ENCODE measurements around the gene NF1.

NF1 gene

DNA sequence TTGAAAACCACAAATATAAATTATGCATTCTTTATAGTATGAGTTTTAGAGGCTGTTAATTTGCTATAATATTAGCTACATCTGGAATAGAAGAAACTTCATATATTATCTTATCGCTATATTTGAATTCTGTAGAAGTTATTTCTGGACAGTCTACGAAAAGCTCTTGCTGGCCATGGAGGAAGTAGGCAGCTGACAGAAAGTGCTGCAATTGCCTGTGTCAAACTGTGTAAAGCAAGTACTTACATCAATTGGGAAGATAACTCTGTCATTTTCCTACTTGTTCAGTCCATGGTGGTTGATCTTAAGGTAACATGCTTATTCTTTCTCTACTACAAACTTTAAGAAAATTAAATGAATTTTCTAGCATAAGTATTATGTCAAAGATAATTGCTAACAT, 105.5 kb downstream of the NF1 start:
- Histone ChIP-seq H3K9me3 (ENCODE audit: control insufficient read depth, insufficient read depth, low read depth, low read length) (no peaks in the 10 kb centered on the region), H3K4me3 (ENCODE audit: low read depth, low read length) (no peak overlapping the region), H3K4me1 (ENCODE audit: control insufficient read depth, insufficient read depth, low read length) (no peaks in the 10 kb centered on the region; the same call in 1 of the 2 replicates), H3K36me3 (ENCODE audit: control insufficient read depth in 2 of 2, insufficient read depth in 1 of 2, low read length in 2 of 2) (peaks cover 2 to 3% of the 10 kb centered on the region in 2 experiments), H3K27ac (ENCODE audit: extremely low read depth, low read depth, low read length) (no peak overlapping the region)
- TF ChIP-seq ZFP41 (tag by site-specific recombination; IDR thresholded peaks at IDR 0.05; ENCODE audit: borderline replicate concordance), result no peak
- TF ChIP-seq ZNF558 (tag by site-specific recombination; IDR thresholded peaks at IDR 0.05), result no peak
- TF ChIP-seq ZNF585B (tag by site-specific recombination; IDR thresholded peaks at IDR 0.05), result no peak
- TF ChIP-seq, protein P1, sequence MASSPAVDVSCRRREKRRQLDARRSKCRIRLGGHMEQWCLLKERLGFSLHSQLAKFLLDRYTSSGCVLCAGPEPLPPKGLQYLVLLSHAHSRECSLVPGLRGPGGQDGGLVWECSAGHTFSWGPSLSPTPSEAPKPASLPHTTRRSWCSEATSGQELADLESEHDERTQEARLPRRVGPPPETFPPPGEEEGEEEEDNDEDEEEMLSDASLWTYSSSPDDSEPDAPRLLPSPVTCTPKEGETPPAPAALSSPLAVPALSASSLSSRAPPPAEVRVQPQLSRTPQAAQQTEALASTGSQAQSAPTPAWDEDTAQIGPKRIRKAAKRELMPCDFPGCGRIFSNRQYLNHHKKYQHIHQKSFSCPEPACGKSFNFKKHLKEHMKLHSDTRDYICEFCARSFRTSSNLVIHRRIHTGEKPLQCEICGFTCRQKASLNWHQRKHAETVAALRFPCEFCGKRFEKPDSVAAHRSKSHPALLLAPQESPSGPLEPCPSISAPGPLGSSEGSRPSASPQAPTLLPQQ (tag by site-specific recombination; IDR thresholded peaks at IDR 0.05), result no peak
- TF ChIP-seq ZNF768 (tag by site-specific recombination; IDR thresholded peaks at IDR 0.05), result no peak
- no peak for TF ChIP-seq MEIS1 (CRISPR knock-in tag; IDR thresholded peaks at IDR 0.05; ENCODE audit: borderline replicate concordance)
- TF ChIP-seq REST (tag by site-specific recombination; IDR thresholded peaks at IDR 0.05), result no peak
- TF ChIP-seq ZNF560 (tag by site-specific recombination; IDR thresholded peaks at IDR 0.05; ENCODE audit: borderline replicate concordance), result no peak
- no peak for TF ChIP-seq ZNF221 (tag by site-specific recombination; IDR thresholded peaks at IDR 0.05; ENCODE audit: borderline replicate concordance)
- TF ChIP-seq HOXD13 (CRISPR knock-in tag; IDR thresholded peaks at IDR 0.05; ENCODE audit: borderline replicate concordance), result no peak
- no peak for TF ChIP-seq ZNF501 (tag by site-specific recombination; IDR thresholded peaks at IDR 0.05)
- no peak for TF ChIP-seq ZNF16 (tag by site-specific recombination; IDR thresholded peaks at IDR 0.05; ENCODE audit: low read depth)
- TF ChIP-seq, protein P2, sequence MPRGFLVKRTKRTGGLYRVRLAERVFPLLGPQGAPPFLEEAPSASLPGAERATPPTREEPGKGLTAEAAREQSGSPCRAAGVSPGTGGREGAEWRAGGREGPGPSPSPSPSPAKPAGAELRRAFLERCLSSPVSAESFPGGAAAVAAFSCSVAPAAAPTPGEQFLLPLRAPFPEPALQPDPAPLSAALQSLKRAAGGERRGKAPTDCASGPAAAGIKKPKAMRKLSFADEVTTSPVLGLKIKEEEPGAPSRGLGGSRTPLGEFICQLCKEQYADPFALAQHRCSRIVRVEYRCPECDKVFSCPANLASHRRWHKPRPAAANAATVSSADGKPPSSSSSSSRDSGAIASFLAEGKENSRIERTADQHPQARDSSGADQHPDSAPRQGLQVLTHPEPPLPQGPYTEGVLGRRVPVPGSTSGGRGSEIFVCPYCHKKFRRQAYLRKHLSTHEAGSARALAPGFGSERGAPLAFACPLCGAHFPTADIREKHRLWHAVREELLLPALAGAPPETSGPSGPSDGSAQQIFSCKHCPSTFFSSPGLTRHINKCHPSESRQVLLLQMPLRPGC (tag by site-specific recombination; IDR thresholded peaks at IDR 0.05), result no peak
- TF ChIP-seq, protein P3, sequence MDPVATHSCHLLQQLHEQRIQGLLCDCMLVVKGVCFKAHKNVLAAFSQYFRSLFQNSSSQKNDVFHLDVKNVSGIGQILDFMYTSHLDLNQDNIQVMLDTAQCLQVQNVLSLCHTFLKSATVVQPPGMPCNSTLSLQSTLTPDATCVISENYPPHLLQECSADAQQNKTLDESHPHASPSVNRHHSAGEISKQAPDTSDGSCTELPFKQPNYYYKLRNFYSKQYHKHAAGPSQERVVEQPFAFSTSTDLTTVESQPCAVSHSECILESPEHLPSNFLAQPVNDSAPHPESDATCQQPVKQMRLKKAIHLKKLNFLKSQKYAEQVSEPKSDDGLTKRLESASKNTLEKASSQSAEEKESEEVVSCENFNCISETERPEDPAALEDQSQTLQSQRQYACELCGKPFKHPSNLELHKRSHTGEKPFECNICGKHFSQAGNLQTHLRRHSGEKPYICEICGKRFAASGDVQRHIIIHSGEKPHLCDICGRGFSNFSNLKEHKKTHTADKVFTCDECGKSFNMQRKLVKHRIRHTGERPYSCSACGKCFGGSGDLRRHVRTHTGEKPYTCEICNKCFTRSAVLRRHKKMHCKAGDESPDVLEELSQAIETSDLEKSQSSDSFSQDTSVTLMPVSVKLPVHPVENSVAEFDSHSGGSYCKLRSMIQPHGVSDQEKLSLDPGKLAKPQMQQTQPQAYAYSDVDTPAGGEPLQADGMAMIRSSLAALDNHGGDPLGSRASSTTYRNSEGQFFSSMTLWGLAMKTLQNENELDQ (tag by site-specific recombination; IDR thresholded peaks at IDR 0.05; ENCODE audit: low read depth), result no peak
- no peak for TF ChIP-seq ZNF843 (tag by site-specific recombination; IDR thresholded peaks at IDR 0.05)
- TF ChIP-seq ZNF248 (tag by site-specific recombination; IDR thresholded peaks at IDR 0.05), result no peak
- CTCF ChIA-PET, result interaction anchor here (0.7 to 1.3 kb wide), 3 partner anchors 8 to 11 kb away, joined by 3 to 5 read pairs (median 3); no protein-coding TSS in a partner anchor
- POLR2A ChIA-PET, result no interaction called here

DNA sequence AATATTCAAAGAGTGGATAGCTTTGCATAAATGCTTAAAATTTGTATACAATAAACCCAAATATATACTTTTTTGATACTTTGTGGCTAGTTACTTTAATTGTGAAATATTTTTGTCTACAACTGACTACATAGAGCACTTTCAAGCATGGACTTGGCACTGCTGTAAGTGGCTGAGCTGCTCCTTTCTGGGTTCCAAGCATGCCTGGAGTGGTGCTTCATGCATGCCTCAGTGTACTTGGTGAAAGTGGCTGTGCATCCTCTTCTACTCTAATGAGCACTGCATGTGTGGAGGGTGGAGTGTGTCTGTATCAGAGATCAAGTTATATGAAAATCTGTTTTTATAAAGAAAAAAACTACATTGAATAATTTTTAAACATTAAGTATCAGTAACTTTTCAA, 108.2 kb downstream of the NF1 start:
- H3K4me3 ChIP-seq (ENCODE audit: low read depth, low read length), result no peak overlapping the region
- no peak overlapping the region for H3K27ac ChIP-seq (ENCODE audit: extremely low read depth, low read depth, low read length)
- H3K4me1 ChIP-seq (ENCODE audit: control insufficient read depth, insufficient read depth, low read length), result no peaks in the 10 kb centered on the region; the same call in 1 of the 2 replicates
- H3K36me3 ChIP-seq (ENCODE audit: control insufficient read depth in 2 of 2, insufficient read depth in 1 of 2, low read length in 2 of 2), result peaks cover 11 to 19% of the 10 kb centered on the region in 2 experiments
- CTCF ChIA-PET, result no interaction called here
- H3K9me3 ChIP-seq (ENCODE audit: control insufficient read depth, insufficient read depth, low read depth, low read length), result no peaks in the 10 kb centered on the region
- POLR2A ChIA-PET, result no interaction called here
- no peak for TF ChIP-seq ZNF155 (tag by site-specific recombination; IDR thresholded peaks at IDR 0.05)
- no peak for TF ChIP-seq ZBTB10 (tag by site-specific recombination; IDR thresholded peaks at IDR 0.05)
- no peak for TF ChIP-seq BCL11A (tag by site-specific recombination; IDR thresholded peaks at IDR 0.05; ENCODE audit: low read depth)
- no peak for TF ChIP-seq ZNF610 (tag by site-specific recombination; IDR thresholded peaks at IDR 0.05; ENCODE audit: borderline replicate concordance)
- no peak for TF ChIP-seq ZBTB6 (tag by site-specific recombination; IDR thresholded peaks at IDR 0.05)
- TF ChIP-seq ZNF707 (tag by site-specific recombination; IDR thresholded peaks at IDR 0.05), result no peak

Data from HEK293 (cell line).